ENCODE data around the gene SLC13A3. TPM values are rescaled to one million over a fixed set of nuclear protein-coding genes. Genes with fewer than 3 reads are reported as not detected.

SLC13A3 gene
- total RNA-seq, 1 donor from 2014 or later = not detected

DNA sequence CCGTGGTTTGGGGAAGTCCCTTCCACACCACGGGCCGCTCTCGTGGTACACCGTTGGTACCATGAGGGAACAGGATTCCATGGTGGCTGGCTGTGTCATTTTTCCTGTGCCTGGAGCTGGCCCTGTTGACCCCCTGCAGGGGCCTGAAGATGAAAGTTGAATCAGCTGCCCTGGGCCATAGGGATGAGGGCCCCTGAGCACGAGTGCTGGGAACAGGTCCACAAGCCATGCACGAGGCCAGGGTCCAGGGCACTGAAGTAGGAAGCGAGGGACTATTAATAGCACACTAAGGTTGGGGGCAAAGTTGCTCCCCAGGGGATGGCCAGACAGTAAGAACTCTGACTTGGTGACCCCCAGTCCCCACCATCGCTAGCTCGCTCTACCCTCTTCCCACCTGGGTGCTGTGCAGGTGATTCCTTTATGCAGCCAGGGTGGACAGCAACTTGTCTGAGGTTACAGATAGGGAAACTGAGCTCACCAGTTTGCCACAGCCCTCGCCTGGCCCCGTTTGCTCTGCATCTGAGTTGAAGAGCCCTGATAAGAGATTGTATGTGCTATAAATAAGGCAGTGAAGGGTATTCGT lies 46.6 kb downstream of the SLC13A3 start:
- no peaks in the 10 kb centered on the region for H3K4me1 ChIP-seq
- no peak overlapping the region for H3K27ac ChIP-seq
- DNase-seq (ENCODE audit: low spot score in 2 of 2) = no peak
- TF ChIP-seq, protein P1, sequence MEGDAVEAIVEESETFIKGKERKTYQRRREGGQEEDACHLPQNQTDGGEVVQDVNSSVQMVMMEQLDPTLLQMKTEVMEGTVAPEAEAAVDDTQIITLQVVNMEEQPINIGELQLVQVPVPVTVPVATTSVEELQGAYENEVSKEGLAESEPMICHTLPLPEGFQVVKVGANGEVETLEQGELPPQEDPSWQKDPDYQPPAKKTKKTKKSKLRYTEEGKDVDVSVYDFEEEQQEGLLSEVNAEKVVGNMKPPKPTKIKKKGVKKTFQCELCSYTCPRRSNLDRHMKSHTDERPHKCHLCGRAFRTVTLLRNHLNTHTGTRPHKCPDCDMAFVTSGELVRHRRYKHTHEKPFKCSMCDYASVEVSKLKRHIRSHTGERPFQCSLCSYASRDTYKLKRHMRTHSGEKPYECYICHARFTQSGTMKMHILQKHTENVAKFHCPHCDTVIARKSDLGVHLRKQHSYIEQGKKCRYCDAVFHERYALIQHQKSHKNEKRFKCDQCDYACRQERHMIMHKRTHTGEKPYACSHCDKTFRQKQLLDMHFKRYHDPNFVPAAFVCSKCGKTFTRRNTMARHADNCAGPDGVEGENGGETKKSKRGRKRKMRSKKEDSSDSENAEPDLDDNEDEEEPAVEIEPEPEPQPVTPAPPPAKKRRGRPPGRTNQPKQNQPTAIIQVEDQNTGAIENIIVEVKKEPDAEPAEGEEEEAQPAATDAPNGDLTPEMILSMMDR (IDR thresholded peaks at IDR 0.05) = no peak
- no peak overlapping the region for H3K4me3 ChIP-seq
- H3K27me3 ChIP-seq = no peaks in the 10 kb centered on the region
- H3K9me3 ChIP-seq = no peaks in the 10 kb centered on the region
- intact Hi-C loops (cut with DNase I) = no loop called here
- H3K36me3 ChIP-seq = no peaks in the 10 kb centered on the region

DNA sequence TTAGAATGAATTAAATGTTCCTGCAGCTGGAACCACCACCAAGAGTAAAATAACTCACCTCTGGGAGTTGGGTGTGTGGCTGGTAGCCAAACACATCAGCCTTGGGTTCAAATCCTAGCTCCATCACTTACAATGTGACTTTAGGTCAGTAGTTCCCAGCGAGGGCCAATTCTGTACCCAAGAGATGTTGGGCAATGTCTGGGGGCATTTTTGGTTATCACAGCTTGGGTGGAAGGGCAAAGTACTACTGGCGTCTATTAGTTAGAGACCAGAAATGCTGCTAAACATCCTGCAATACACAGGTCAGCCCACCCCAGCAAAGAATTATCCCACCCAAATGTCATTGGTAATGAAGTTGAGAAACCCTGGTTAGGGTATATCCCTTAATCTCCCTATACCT lies 48.8 kb downstream of the SLC13A3 start:
- DNase-seq (ENCODE audit: low spot score in 2 of 2) = no peak
- intact Hi-C loops (cut with DNase I) = no loop called here
- no peaks in the 10 kb centered on the region for H3K36me3 ChIP-seq
- H3K27me3 ChIP-seq = no peaks in the 10 kb centered on the region
- H3K9me3 ChIP-seq = no peaks in the 10 kb centered on the region
- no peak overlapping the region for H3K4me3 ChIP-seq
- H3K27ac ChIP-seq = no peak overlapping the region
- no peaks in the 10 kb centered on the region for H3K4me1 ChIP-seq
- TF ChIP-seq, protein P1 (IDR thresholded peaks at IDR 0.05) = no peak

DNA sequence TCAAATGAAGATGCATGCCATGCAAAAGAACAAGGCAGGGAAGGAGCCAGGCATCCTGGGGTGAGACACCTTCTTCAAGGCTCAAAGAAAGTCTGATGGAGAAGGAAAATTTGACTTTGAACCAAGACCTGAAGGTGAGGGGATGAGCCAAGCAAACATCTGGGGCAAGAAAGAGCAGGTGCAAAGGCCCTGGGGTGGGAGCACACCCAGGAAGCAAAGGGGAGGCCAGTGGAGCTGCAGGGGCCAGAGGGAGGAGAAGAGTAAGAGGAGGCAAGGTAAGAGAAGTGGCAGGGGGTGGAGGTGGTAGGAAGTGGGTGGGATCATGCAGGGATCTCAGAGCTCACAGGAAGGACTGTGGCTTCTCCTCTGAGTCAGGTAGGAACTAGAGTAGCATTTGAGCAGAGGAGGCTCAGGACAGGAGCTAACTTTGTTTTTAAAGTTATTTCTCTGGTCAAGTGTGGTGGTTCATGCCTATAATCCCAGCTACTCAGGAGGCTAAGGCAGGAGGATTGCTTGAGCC lies 49.6 kb downstream of the SLC13A3 start:
- H3K27me3 ChIP-seq = no peaks in the 10 kb centered on the region
- no peak overlapping the region for H3K27ac ChIP-seq
- no peak for DNase-seq (ENCODE audit: low spot score in 2 of 2)
- intact Hi-C loops (cut with DNase I) = no loop called here
- no peaks in the 10 kb centered on the region for H3K36me3 ChIP-seq
- H3K4me3 ChIP-seq = no peak overlapping the region
- TF ChIP-seq, protein P1 (IDR thresholded peaks at IDR 0.05) = no peak
- no peaks in the 10 kb centered on the region for H3K4me1 ChIP-seq
- H3K9me3 ChIP-seq = no peaks in the 10 kb centered on the region

DNA sequence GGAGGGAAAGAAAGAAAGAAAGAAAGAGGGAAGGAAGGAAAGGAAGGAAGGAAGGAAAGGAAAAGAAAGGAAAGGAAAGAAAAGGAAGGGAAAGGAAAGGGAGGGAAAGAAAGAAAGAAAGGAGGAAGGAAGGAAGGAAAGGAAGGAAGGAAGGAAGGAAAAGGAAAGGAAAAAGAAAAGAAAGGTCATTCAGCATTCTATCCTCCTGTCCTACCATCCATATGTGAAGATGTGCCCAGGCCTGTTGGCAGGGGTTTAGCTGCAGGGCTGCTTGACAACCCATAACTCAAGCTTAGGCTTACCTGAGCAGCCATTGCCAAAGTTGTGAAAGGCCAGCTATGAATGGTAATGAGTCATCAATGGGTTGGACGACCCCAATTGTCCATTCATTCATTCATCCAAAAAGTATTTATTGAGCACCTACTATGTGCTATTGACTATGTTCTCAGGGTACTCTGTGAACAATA lies 50.9 kb downstream of the SLC13A3 start:
- intact Hi-C loops (cut with DNase I) = no loop called here
- Histone ChIP-seq H3K9me3 (no peaks in the 10 kb centered on the region), H3K4me3 (no peak overlapping the region), H3K4me1 (no peaks in the 10 kb centered on the region), H3K27me3 (no peaks in the 10 kb centered on the region), H3K36me3 (no peaks in the 10 kb centered on the region), H3K27ac (no peak overlapping the region)
- DNase-seq (ENCODE audit: low spot score in 2 of 2) = no peak
- TF ChIP-seq, protein P1 (IDR thresholded peaks at IDR 0.05) = no peak

DNA sequence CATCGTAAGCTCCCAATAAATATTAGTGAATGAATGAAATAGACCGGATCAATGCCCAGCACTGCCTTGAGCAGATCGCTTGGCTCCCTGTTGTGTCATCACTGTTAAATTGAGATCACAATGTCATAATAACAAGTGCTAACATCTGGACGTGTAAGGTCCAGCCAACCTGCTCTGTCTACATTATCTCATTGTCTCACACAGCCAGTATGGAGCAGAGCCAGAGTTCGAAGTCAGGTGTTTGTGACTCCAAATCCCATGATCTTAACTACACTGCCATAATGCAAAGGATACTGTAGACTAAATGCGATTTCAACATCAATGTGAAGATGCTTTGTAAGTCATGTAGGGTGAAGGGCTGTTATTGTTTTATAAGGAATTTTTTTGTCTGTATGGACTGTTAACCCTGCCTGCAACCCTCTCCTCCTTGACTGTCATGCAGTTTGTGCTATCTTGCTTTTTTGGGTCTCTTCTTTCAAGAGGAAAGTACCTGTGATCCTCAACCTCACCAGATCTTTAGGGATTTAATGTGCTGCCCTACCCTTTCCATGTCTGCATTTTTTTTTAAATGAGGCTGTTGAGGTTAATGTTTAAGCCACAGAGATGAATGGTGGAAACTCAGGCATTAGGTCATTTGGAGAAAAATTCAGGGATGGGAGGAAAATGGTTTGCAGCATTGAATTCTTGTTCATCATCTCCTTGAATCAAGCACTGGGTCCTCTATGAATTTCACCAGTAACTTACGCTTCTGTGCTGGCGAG lies 51.9 kb downstream of the SLC13A3 start:
- no peaks in the 10 kb centered on the region for H3K9me3 ChIP-seq
- intact Hi-C loops (cut with DNase I) = no loop called here
- DNase-seq (ENCODE audit: low spot score in 2 of 2) = no peak
- H3K36me3 ChIP-seq = no peaks in the 10 kb centered on the region
- TF ChIP-seq, protein P1 (IDR thresholded peaks at IDR 0.05) = no peak
- H3K27me3 ChIP-seq = no peaks in the 10 kb centered on the region
- no peak overlapping the region for H3K27ac ChIP-seq
- no peaks in the 10 kb centered on the region for H3K4me1 ChIP-seq
- H3K4me3 ChIP-seq = no peak overlapping the region

Measured in ascending aorta (tissue), 2 donors.